ENCODE results near the gene COX7A1.

The COX7A1 gene

GRCh38 chr19:36112678-36113077 lies 39.6 kb downstream of the COX7A1 start:
- no peak for DNase-seq (ENCODE audit: low read depth)

- DNase-seq (ENCODE audit: low read depth): no peak
These were observed 41.1 kb downstream of the COX7A1 start for GRCh38 chr19:36111200-36111539.

GRCh38 chr19:36110487-36111199 lies 41.6 kb downstream of the COX7A1 start, which contains the start of gene OVOL3:
Gene OVOL3 (plus strand): TSS chr19:36111143. CDS start chr19:36111203, 60 bp downstream.
- no peak for DNase-seq (ENCODE audit: low read depth)

- no peak for DNase-seq (ENCODE audit: low read depth)
These were observed 43.6 kb downstream of the COX7A1 start for GRCh38 chr19:36108684-36109083.

GRCh38 chr19:36106991-36107390 lies 45.3 kb downstream of the COX7A1 start:
- DNase-seq (ENCODE audit: low read depth): no peak

GRCh38 chr19:36106441-36106840 lies 45.8 kb downstream of the COX7A1 start:
- DNase-seq (ENCODE audit: low read depth): no peak

- DNase-seq (ENCODE audit: low read depth): no peak
These were observed 48.2 kb downstream of the COX7A1 start for GRCh38 chr19:36103842-36104552.

GRCh38 chr19:36103040-36103626 lies 49.1 kb downstream of the COX7A1 start:
- DNase-seq (ENCODE audit: low read depth): no peak

GRCh38 chr19:36101550-36102327 lies 50.5 kb downstream of the COX7A1 start:
- DNase-seq (ENCODE audit: low read depth): no peak
